ENCODE measurements around the gene SCRT2.
A peak's percentile ranks its signal among the peaks of the same experiment; 100 is the strongest.

Gene SCRT2

GRCh38 chr20:668050-668449, 7.6 kb downstream of the SCRT2 start:
- no peak for TF ChIP-seq CTCF (IDR thresholded peaks at IDR 0.05; ENCODE audit: borderline replicate concordance, extremely low read depth, low read length, poor library complexity, severe bottlenecking)
- TF ChIP-seq EZH2 (IDR thresholded peaks at IDR 0.05; ENCODE audit: borderline replicate concordance, low read depth, low read length, severe bottlenecking) = no peak
- Histone ChIP-seq H3K36me3 (ENCODE audit: insufficient read depth, low read length) (no peaks in the 10 kb centered on the region), H3K4me2 (ENCODE audit: insufficient read depth, low read length) (no peak overlapping the region), H3K4me3 (ENCODE audit: low read depth in 1 of 2, low read length in 2 of 2) (no peak overlapping the region), H3K4me1 (ENCODE audit: insufficient read depth, low read length) (no peaks in the 10 kb centered on the region), H3K27ac (ENCODE audit: low read length) (no peak overlapping the region), H3K27me3 (ENCODE audit: insufficient read depth, low read length, poor library complexity) (peaks cover 27% of the 10 kb centered on the region), H2AFZ (ENCODE audit: low read depth, low read length) (no peak overlapping the region), H3K9me3 (ENCODE audit: insufficient read depth, low read length, severe bottlenecking) (no peaks in the 10 kb centered on the region), H3K9ac (ENCODE audit: low read depth, low read length) (no peak overlapping the region), H4K20me1 (ENCODE audit: insufficient read depth, low read length) (no peaks in the 10 kb centered on the region; the same call in none of the 2 replicates), H3K79me2 (ENCODE audit: insufficient read depth, low read length) (no peaks in the 10 kb centered on the region)
- ATAC-seq (ENCODE audit: insufficient read depth, low read depth) (no peak), DNase-seq (no peak)

DNA sequence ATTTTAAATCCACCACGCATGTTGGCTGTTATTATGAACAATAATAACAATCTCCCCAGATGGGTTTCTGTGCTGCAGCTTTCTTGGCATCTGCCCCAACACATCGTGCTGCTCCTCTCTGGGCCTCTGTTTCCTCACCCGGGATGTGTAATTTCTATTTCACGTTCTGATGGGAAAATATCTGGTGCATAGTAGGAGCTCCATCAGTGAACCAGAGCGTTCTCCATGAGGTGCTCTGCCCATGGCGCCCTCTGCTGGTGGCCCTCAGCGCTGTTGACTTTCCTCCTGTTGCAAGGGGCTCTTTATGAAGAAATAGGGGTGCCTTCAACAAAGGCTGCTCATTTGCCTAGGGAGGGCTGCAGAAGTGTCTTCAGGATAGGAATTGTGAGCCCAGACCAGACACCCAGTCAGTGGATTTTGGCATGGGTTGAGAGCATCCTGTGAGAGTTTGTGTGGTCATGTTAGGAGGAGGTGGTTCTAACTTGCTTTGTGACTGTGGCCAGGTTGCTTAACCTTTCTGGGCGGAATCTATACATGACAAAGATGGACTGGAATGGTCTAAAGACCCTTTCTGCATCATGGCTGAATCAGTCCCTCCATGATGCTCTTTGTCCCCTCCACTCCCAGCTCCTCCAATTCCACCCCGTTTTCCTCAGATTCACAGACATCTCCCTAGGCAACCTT, 8.1 kb downstream of the SCRT2 start:
- Histone ChIP-seq H2AFZ (ENCODE audit: low read depth, low read length) (no peak overlapping the region), H3K79me2 (ENCODE audit: insufficient read depth, low read length) (no peaks in the 10 kb centered on the region), H3K36me3 (ENCODE audit: insufficient read depth, low read length) (no peaks in the 10 kb centered on the region), H3K9ac (ENCODE audit: low read depth, low read length) (no peak overlapping the region), H3K9me3 (ENCODE audit: insufficient read depth, low read length, severe bottlenecking) (no peaks in the 10 kb centered on the region), H3K27ac (ENCODE audit: low read length) (no peak overlapping the region), H3K4me2 (ENCODE audit: insufficient read depth, low read length) (no peak overlapping the region), H3K4me1 (ENCODE audit: insufficient read depth, low read length) (no peaks in the 10 kb centered on the region), H3K27me3 (ENCODE audit: insufficient read depth, low read length, poor library complexity) (peaks cover 25% of the 10 kb centered on the region), H4K20me1 (ENCODE audit: insufficient read depth, low read length) (no peaks in the 10 kb centered on the region; the same call in none of the 2 replicates), H3K4me3 (ENCODE audit: low read depth in 1 of 2, low read length in 2 of 2) (no peak overlapping the region)
- ATAC-seq (ENCODE audit: insufficient read depth, low read depth) (no peak; the same call in 2 of the 3 replicates), DNase-seq (peak; percentile 57)
- TF ChIP-seq CTCF (IDR thresholded peaks at IDR 0.05; ENCODE audit: borderline replicate concordance, extremely low read depth, low read length, poor library complexity, severe bottlenecking) (peak; percentile 93), EZH2 (IDR thresholded peaks at IDR 0.05; ENCODE audit: borderline replicate concordance, low read depth, low read length, severe bottlenecking) (no peak)

GRCh38 chr20:666877-667276, 8.7 kb downstream of the SCRT2 start:
- H2AFZ ChIP-seq (ENCODE audit: low read depth, low read length) = no peak overlapping the region
- no peaks in the 10 kb centered on the region for H3K4me1 ChIP-seq (ENCODE audit: insufficient read depth, low read length)
- no peak overlapping the region for H3K4me3 ChIP-seq (ENCODE audit: low read depth in 1 of 2, low read length in 2 of 2)
- no peak overlapping the region for H3K27ac ChIP-seq (ENCODE audit: low read length)
- no peak overlapping the region for H3K4me2 ChIP-seq (ENCODE audit: insufficient read depth, low read length)
- no peak overlapping the region for H3K9ac ChIP-seq (ENCODE audit: low read depth, low read length)
- H3K27me3 ChIP-seq (ENCODE audit: insufficient read depth, low read length, poor library complexity) = peaks cover 18% of the 10 kb centered on the region
- H3K36me3 ChIP-seq (ENCODE audit: insufficient read depth, low read length) = no peaks in the 10 kb centered on the region
- TF ChIP-seq CTCF (IDR thresholded peaks at IDR 0.05; ENCODE audit: borderline replicate concordance, extremely low read depth, low read length, poor library complexity, severe bottlenecking) (no peak), EZH2 (IDR thresholded peaks at IDR 0.05; ENCODE audit: borderline replicate concordance, low read depth, low read length, severe bottlenecking) (no peak)
- no peaks in the 10 kb centered on the region for H3K79me2 ChIP-seq (ENCODE audit: insufficient read depth, low read length)
- H4K20me1 ChIP-seq (ENCODE audit: insufficient read depth, low read length) = no peaks in the 10 kb centered on the region; the same call in none of the 2 replicates
- ATAC-seq (ENCODE audit: insufficient read depth, low read depth) = no peak
- DNase-seq = no peak
- H3K9me3 ChIP-seq (ENCODE audit: insufficient read depth, low read length, severe bottlenecking) = no peaks in the 10 kb centered on the region

Data from DND-41 (cell line).